Stimulated activated naive CD4-positive, alpha-beta T cell (primary cell): ENCODE measurements around the gene HOXB9.
A peak's percentile ranks its signal among the peaks of the same experiment; 100 is the strongest.

Experiments
- DNase-seq, 6 experiments: peaks; one replicate each; lab custom pipeline; 2025; lab: John Stamatoyannopoulos, UW

The HOXB9 gene

GRCh38 chr17:48624118-48624517 is 2.0 kb downstream of the HOXB9 start:
- no peak for DNase-seq

- DNase-seq, result no peak
Observed at GRCh38 chr17:48623583-48623982, 2.6 kb downstream of the HOXB9 start.

- DNase-seq, result no peak
Observed at GRCh38 chr17:48622857-48623256, 3.3 kb downstream of the HOXB9 start.

- no peak for DNase-seq
Observed at GRCh38 chr17:48621410-48622392, 4.5 kb downstream of the HOXB9 start.

- DNase-seq, result no peak
Observed at GRCh38 chr17:48620461-48621139, 5.6 kb downstream of the HOXB9 start.

GRCh38 chr17:48619826-48620449 is 6.2 kb downstream of the HOXB9 start:
- peak in 1 of 6 experiments; percentile 10 for DNase-seq

GRCh38 chr17:48618256-48618896 is 7.8 kb downstream of the HOXB9 start:
- peak; percentile 54 to 84 (median 74) for DNase-seq

GRCh38 chr17:48617471-48618255 is 8.5 kb downstream of the HOXB9 start:
- no peak for DNase-seq

- no peak for DNase-seq
Observed at GRCh38 chr17:48616717-48617470, 9.3 kb downstream of the HOXB9 start.

- no peak for DNase-seq
Observed at GRCh38 chr17:48615963-48616716, 10.0 kb downstream of the HOXB9 start.

GRCh38 chr17:48615047-48615962 is 10.9 kb downstream of the HOXB9 start, which contains the start of gene HOXB8:
TSS of gene HOXB8 (minus strand) at chr17:48615292. CDS start at chr17:48614704, 588 bp downstream.
- DNase-seq, result no peak

GRCh38 chr17:48613862-48614694 is 12.1 kb downstream of the HOXB9 start:
- DNase-seq, result peak in 3 of 6 experiments; percentile 16 to 33 (median 28)

GRCh38 chr17:48612854-48613691 is 13.1 kb downstream of the HOXB9 start:
- peak in 4 of 6 experiments; percentile 27 to 53 (median 40) for DNase-seq

GRCh38 chr17:48612456-48612853 is 13.7 kb downstream of the HOXB9 start:
- peak in 1 of 6 experiments; percentile 47 for DNase-seq

- DNase-seq, result peak in 2 of 6 experiments; percentile 38 to 44
Observed at GRCh38 chr17:48611681-48612455, 14.3 kb downstream of the HOXB9 start.

- no peak for DNase-seq
Observed at GRCh38 chr17:48611213-48611612, 14.9 kb downstream of the HOXB9 start.
